Motor neuron (in vitro differentiated cells): ENCODE results near the gene BCKDHB. TPM values are rescaled to one million over a fixed set of nuclear protein-coding genes. Genes with fewer than 3 reads are reported as not detected.

ENCODE experiments used
- ATAC-seq, 8 experiments: fragments of 200-7000 bp; cut with Tn5 transposase; replicated peaks in 6 of 8; 2 replicates each; pipeline ENCODE4 v1.8.0; 2021; ENCODE audit warnings: mild to moderate bottlenecking in 8 of 8, moderate library complexity in 8 of 8
- H3K27ac ChIP-seq, 2 donors: fragments of 250-450 bp; sonication (Bioruptor Pico); 2 replicates each; pipeline ENCODE4 v1.9.0; 2021; ENCODE audit warnings: antibody characterized with exemption in 2 of 2, mild to moderate bottlenecking in 2 of 2, moderate library complexity in 1 of 2
- H3K4me1 ChIP-seq, 2 donors: fragments of 250-450 bp; sonication (Bioruptor Pico); replicated peaks in 1 of 2; 2 replicates each; pipeline ENCODE4 v1.6.1; 2021; ENCODE audit warnings: antibody characterized with exemption in 2 of 2, mild to moderate bottlenecking in 2 of 2, moderate library complexity in 1 of 2
- H3K4me3 ChIP-seq, 5 donors: fragments of 250-450 bp; sonication (Bioruptor Pico); 2 replicates each; pipeline ENCODE4 v1.9.0; 2021; ENCODE audit warnings: antibody characterized with exemption in 5 of 5, mild to moderate bottlenecking in 5 of 5, moderate library complexity in 4 of 5
- WGBS, 10 experiments: fragments of 450-650 bp; shearing (Covaris generic); methylation state at CpG; one replicate each; pipeline ENCODE4 v1.0.0; 2022; 5-methylcytosine and 5-hydroxymethylcytosine counted together
- in situ Hi-C, 9 experiments: fragments of 400-800 bp; cut with MboI; loops; one replicate each; pipeline ENCODE4 v1.15.0; 2021; ENCODE audit warnings: low sequenced_read_pairs in 9 of 9, low pct_unique_long_range_greater_than_20kb in 2 of 9; ENCODE audit not compliant: unreplicated experiment in 9 of 9
- total RNA-seq, 8 experiments: library from RNA; unstranded; fragments of 300-600 nt; gene quantifications; 2 replicates each; pipeline versions ENCODE4 v1.2.3 to v1.2.4, GENCODE V29; 2022

The BCKDHB gene
- total RNA-seq, 8 experiments from 2014 or later, result 7.5 to 37.2 (median 10.4) TPM

DNA sequence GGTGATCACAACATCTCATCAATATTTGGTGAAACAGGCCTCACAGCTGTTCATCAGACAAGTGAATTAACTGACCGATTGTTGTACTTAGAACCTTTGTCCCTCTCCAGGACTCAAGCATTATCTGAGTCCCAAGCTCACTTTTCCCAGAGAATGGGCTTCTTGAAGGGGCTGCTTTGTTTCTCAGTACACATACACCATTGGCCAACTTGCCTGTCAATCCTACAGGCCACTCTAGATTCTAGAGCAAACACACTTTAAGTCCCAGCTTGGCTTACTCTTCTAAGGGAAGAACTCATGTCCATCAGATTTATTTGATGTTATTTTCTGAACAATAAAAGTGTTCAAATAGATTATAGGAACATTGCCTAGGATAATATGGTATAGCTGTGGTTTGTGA is 249.5 kb downstream of the BCKDHB start:
- Histone ChIP-seq H3K4me3 (no peak overlapping the region), H3K4me1 (no peaks in the 10 kb centered on the region), H3K27ac (no peak overlapping the region)
- no peak for ATAC-seq
- in situ Hi-C loops, result no loop called here
- WGBS, 10 experiments, result 80 to 100% (median 100%) methylated on average over 1 of the region's 1 CpG; no CpG with 5 or more reads in 5 of the 10 experiments

DNA sequence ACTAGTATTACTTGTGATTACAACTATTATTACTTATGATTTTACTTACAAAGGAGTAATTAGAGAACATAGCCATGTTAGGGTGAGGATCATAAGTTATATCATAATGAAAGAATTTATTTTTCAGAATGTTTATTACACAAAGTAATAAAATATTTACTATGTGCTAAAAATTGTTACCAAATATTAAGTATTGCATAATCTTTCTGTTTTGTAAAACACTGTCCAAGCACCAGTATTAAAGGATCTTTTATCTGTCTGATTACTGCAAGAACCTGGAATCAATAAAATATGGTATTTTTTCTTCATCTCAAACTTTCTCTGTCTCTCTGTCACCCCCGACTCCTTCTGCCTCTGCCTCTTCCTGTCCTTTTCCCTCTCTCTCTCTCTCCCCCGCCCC is 250.1 kb downstream of the BCKDHB start:
- 33% methylated on average over 1 of the region's 2 CpGs; no CpG with 5 or more reads in 9 of the 10 experiments for WGBS, 10 experiments
- in situ Hi-C loops, result no loop called here
- ATAC-seq, result no peak

DNA sequence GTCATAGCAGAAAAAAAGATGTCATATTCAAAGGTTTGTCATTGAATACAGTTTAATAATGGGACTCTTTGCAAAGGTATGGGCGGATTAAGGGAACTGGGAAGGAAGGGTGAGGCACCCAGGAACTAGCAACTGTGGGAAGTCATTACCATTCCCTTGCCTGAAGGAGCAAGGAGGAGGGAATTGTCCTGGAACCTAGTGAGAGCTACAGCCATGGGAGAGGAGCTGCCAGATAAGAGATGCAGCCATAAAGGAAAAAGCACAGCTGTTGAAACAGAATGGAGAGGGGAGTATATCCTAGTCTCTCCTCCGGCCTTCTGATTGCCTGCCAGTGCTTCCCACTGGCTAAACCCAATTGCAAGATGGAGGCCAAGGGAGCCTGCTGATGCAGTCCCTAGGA is 250.6 kb downstream of the BCKDHB start:
- WGBS, 10 experiments, result 57 to 100% (median 84%) methylated on average over 1 to 2 of the region's 2 CpGs; no CpG with 5 or more reads in 2 of the 10 experiments
- in situ Hi-C loops, result no loop called here
- H3K27ac ChIP-seq, result no peak overlapping the region
- H3K4me3 ChIP-seq, result no peak overlapping the region
- no peaks in the 10 kb centered on the region for H3K4me1 ChIP-seq
- ATAC-seq, result peak in 2 of 8 experiments; percentile 32 to 52

More for the DNA sequence above, 250.1 kb downstream of the BCKDHB start:
- H3K4me3 ChIP-seq, result no peak overlapping the region
- no peak overlapping the region for H3K27ac ChIP-seq
- no peaks in the 10 kb centered on the region for H3K4me1 ChIP-seq

DNA sequence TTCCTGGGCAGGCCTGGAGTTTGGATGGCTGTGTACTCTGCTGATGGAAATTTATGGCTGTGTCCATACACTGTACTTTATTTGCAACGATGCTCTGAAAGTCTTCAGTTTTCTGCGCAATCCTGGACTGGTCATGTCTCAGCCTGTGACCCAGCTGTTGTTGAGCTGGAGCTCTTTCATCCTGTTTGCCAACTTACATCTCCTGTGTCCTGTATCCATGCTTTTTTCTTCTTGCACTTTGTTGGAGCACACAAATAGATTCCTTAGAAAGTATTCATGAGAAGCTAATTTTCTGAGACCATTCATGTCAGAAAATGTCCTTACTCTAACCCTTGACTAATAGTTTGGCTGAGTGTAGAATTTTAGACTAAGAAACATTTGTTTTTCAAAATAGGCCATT is 251.2 kb downstream of the BCKDHB start:
- ATAC-seq, result no peak
- H3K27ac ChIP-seq, result no peak overlapping the region
- no peaks in the 10 kb centered on the region for H3K4me1 ChIP-seq
- in situ Hi-C loops, result no loop called here
- WGBS, 10 experiments, result 0 to 100% (median 85%) methylated on average over 1 to 2 of the region's 2 CpGs; no CpG with 5 or more reads in 2 of the 10 experiments
- no peak overlapping the region for H3K4me3 ChIP-seq

DNA sequence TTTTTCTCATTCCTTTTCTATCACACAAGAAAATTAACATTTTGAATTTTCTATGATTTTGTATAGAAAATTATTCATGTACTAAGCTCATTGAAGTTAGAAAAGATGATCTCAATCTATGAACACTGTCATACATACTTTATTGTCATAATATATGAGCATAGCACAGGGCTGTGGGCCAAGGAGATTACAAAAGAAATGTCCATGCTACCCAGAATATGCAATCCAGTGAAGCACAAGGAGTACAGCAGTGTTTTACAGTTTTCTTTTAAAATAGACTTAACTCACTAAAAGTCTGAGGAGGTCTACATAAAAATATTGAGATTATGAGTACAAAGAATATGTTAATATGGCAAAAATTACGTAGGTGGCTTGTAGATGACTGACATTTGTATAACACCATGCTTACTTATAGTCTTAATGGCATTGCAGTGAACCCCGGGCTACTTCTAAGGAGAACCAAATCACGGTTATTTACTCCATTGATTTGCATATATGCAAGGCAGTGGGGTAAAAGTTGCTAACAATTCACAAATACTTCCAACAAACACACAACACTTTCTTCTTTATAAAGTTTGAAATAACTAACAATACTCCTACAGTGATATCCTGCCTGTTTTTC is 257.1 kb downstream of the BCKDHB start:
- 0 to 100% (median 84%) methylated on average over 1 to 3 of the region's 3 CpGs; no CpG with 5 or more reads in 1 of the 10 experiments for WGBS, 10 experiments
- no peaks in the 10 kb centered on the region for H3K4me1 ChIP-seq
- ATAC-seq, result peak in 3 of 8 experiments; percentile 81 to 84 (median 82)
- no peak overlapping the region for H3K27ac ChIP-seq
- H3K4me3 ChIP-seq, result no peak overlapping the region
- in situ Hi-C loops, result no loop called here

DNA sequence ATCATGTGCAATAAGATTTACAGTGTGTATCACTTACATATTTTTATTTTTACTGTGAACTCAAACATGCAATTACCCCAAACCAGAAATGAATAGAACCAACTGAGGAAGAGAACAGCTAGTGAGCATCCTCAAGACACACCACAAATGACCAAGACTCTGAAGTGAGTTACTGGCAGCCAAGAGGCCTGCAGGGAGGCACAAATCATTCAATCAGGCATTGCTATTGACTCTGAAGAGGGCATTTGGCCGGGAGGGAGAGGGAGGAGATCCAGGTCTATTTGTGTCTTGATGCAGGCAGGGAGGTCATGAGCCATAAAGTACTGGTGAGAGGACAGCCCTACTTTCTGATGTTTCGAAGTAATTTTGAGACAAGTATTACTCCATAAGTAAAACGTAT is 257.7 kb downstream of the BCKDHB start:
- H3K4me3 ChIP-seq, result no peak overlapping the region
- H3K4me1 ChIP-seq, result no peaks in the 10 kb centered on the region
- no peak overlapping the region for H3K27ac ChIP-seq
- peak in 3 of 8 experiments; percentile 16 to 65 (median 56) for ATAC-seq
- WGBS, 10 experiments, result 39 to 100% (median 87%) methylated on average over 1 to 3 of the region's 3 CpGs; no CpG with 5 or more reads in 2 of the 10 experiments
- in situ Hi-C loops, result no loop called here

DNA sequence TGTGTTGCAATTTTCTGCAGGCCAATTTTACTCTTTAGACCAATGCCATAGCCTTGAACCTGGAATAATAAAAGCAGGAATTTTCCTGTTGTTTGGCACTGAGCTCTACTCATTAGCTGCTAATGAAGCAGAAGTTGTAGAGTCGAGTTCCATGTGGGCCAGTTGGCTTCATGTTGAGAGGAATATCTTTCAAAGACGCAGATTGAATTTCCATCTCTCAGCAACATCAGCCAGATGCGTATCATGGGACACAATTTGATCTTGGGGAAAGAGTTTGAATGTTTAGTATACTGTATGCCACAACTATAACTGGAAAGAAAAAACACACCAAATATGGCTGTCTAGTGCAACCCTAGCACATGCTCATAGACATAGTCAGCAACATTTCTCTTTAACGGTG is 259.6 kb downstream of the BCKDHB start:
- WGBS, 10 experiments, result 0 to 100% (median 79%) methylated on average over 1 to 4 of the region's 4 CpGs
- ATAC-seq, result no peak
- no peak overlapping the region for H3K27ac ChIP-seq
- in situ Hi-C loops, result no loop called here
- H3K4me3 ChIP-seq, result no peak overlapping the region
- no peaks in the 10 kb centered on the region for H3K4me1 ChIP-seq

DNA sequence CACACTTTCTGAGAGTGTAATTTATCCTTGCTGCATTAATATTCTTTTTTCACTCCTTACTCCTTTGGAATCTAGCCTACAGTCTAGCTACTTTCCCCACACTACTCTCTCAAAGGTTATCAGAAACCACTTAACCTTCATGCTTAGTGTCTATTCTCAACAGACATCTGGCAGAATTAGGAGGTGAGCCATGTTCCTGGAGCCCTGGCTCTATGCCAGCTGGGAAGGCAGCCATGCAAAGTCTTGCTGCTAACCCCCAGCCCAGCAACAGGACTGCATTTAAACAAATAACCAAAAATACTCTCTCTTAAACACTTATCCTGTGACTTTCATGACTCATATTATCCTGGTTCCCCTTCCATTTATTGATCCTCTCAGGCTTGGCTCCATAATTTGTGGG is 260.2 kb downstream of the BCKDHB start:
- Histone ChIP-seq H3K4me1 (no peaks in the 10 kb centered on the region), H3K27ac (no peak overlapping the region), H3K4me3 (no peak overlapping the region)
- in situ Hi-C loops, result no loop called here
- ATAC-seq, result no peak

DNA sequence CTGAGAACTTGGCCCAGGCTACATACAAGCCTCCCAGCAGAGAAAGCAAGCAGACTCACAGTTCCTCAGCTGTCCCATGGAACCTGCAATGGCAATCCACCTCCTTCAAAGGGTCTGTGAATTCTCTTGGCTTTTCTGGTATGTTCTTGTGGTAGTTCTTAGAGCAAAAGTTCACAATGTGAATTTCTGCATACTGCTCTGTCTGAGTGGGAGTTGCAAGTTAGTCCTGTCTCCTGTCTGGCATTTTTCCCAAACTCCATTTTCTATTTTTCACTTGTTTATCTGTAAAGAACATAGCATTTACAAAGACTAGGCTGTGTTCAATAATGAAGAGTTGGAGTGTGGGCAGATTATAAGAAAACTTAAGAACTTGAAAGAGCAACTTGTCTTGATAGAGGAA is 269.9 kb downstream of the BCKDHB start:
- Histone ChIP-seq H3K4me3 (no peak overlapping the region), H3K4me1 (no peaks in the 10 kb centered on the region), H3K27ac (no peak overlapping the region)
- in situ Hi-C loops, result no loop called here
- peak in 1 of 8 experiments; percentile 25 for ATAC-seq

DNA sequence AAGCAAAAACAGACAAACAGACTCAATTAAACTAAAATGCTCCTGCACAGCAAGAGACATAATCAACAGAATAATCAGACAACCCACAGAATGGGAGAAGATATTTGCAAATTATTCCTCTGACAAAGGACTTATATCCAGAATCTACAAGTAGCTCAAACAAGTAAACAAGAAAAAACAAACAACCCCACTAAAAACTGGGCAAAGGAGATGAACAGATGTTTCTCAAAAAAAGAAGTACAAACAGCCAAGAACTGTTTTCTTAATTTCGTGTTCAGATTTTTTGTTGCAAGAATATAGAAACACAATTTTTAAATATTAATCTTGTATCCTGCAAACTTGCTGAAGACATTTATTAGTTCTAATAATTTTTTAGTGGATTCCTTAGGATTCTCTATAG is 274.1 kb downstream of the BCKDHB start:
- in situ Hi-C loops, result no loop called here
- Histone ChIP-seq H3K4me3 (no peak overlapping the region), H3K27ac (no peak overlapping the region), H3K4me1 (no peaks in the 10 kb centered on the region)
- WGBS, 10 experiments, result 0 to 100% (median 75%) methylated on average over 1 of the region's 1 CpG; no CpG with 5 or more reads in 1 of the 10 experiments
- no peak for ATAC-seq

DNA sequence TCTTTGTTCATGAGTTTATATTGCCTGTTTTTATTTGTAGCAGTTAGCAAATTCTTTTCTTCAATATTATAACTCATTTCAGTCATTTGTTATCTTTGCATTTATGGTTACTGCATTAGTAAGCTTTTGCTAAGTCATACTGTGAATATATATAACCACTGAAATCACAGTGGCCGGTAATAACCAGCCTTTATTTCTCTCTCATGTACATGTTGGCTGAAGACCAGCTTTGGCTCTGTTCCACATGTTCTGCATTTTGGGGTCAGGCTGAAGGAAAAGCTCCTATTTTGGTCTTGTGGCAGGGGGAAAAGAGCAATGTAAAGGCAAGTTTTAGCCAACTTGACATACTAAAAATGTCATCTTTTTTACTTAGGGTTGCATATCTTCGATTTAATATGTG is 276.3 kb downstream of the BCKDHB start:
- H3K4me1 ChIP-seq, result no peaks in the 10 kb centered on the region
- in situ Hi-C loops, result no loop called here
- ATAC-seq, result no peak
- H3K27ac ChIP-seq, result no peak overlapping the region
- 39 to 93% (median 77%) methylated on average over 2 of the region's 2 CpGs; no CpG with 5 or more reads in 1 of the 10 experiments for WGBS, 10 experiments
- no peak overlapping the region for H3K4me3 ChIP-seq

DNA sequence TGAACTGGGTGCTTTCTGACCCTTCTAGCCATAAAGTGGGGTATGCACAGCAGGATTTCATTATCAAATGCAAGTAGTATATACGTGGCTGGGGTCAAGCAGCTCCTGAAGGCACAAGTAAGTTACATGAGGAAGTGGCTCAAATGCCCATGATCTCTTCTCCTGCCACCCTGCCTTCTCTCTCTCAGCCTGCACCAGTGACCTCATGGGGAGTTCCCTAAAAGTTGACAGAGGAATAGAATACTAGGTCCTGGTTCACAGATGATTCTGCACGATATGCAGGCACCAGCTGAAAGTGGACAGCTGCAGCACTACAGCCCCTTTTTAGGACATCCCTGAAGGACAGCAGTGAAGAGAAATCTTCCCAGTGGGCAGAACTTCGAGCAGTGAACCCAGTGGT is 282.0 kb downstream of the BCKDHB start:
- no peak overlapping the region for H3K27ac ChIP-seq
- H3K4me3 ChIP-seq, result no peak overlapping the region
- peak in 1 of 8 experiments; percentile 19 for ATAC-seq
- H3K4me1 ChIP-seq, result no peaks in the 10 kb centered on the region
- in situ Hi-C loops, result no loop called here
- 31 to 100% (median 70%) methylated on average over 1 to 3 of the region's 3 CpGs; no CpG with 5 or more reads in 5 of the 10 experiments for WGBS, 10 experiments
